Dermis microvascular lymphatic vessel endothelial cell (primary cell): Measurements from ENCODE around the gene METTL16. TPM values are rescaled to one million over a fixed set of nuclear protein-coding genes. Genes with fewer than 3 reads are reported as not detected.

Source experiments
- DNase-seq, 2 donors: peaks; one replicate each; pipeline versions ENCODE4 v3.0.0 to v3.0.0-alpha.2; 2010; ENCODE audit warnings: low read depth in 2 of 2
- total RNA-seq: library from RNA; depleted of rRNA; stranded (reverse); fragments of >200 nt; gene quantifications from 2 replicates; pipeline ENCODE4 v1.2.1, GENCODE V29; 2014

The METTL16 gene
- total RNA-seq, 1 donor from 2014 or later = 9.1 TPM

DNA sequence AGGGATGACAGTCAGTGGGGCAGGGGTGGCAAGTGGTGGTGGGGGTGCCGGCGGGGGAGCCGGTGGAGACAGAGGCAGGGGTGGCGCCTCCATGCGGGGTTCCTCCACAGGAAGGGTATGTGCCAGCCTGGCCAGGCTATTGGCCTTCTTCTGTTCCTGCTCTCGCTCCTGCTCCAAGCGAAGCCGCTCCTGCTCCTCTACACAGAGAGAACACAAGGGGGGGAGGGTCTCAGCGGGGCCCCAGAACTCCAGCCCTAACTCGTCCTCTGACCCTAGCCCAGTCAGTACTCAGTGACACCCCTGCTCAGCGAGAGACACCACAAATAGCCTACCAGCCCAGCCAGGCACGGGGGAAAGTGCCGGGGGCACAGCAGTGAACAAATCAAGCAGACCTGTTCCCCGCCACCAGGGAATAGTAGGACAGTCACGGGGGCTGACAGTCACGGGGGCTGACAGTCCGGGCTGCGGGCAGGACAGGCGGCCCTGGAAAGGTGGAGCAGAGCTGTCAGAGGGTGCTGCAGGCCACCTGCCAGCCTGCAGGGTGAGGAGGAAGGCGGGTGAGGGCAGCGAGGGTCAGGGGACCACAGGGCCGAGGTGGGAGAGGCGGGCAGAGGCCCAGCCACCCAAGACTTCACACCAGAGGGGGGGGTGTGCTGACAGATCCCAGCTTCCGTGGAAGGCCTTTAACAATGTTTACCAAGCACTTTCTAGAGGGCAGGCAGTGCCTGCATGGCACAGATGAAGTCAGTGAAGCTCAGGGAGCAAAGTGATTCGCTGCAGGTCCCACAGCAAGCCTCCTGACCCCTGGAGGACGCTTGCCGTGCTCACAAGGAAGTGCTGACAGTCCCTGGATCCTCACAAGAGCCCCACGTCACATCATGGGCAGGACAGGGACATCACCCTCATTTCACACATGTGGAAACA is 116.2 kb downstream of the METTL16 start:
- peak in 1 of 2 donors; percentile 28 for DNase-seq

DNA sequence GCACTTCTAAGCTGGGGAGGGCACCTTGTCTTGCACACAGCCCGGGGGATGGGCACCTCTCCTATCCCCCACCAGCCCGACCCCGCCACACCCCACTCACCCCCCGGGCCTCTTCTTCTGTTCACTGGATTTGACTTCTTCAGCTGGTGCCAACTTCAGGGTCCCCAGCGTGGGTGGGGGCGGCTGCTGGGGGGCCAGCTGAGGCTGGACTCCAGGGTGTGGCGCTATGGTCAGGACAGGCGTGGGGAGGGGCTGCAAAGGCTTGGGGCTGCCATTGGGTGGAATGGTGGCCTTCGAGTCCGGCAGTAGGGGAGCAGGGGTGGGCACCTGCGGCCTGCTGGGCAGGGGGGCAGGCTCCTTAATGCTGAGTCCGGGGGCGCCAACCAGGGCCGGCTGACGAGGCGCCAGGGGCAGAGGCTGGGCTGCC is 116.9 kb downstream of the METTL16 start:
- no peak for DNase-seq

DNA sequence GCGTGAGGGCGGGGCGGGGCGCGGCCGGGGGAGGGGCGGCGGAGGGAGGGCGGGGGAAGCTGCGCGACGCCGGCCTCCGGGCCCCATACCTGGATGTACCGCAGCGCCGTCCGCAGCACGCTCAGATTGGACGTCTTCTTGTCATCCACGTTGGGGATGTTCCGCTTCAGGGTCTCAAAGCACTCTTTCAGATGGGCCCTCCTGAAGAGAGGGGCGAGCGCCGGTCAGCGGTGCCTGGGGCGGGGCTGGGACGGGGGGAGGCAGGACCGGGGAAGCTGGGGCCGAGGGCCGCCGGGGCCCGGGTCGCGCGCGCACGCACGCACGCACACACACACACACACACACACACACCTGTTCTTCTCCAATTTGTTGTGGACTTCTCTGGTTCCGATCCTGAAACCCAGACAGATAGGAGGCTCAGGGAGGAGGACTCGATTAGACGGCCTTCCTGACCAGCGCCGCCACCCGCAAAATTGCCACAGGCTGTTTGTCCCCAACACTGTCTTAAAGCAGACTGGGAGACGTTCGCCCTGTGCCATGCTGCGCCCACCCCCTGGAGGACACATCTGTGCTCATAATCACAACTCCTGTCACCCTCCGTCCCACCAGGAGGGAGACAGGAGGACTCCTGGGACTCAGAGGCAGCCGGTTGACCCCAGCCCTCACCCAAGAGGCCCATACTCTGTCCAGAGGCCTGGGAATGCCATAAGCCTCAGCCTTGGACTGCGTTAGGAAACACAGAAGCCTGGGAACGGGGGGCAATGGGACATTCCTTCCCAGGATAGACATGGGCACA is 117.5 kb downstream of the METTL16 start:
- DNase-seq = no peak

DNA sequence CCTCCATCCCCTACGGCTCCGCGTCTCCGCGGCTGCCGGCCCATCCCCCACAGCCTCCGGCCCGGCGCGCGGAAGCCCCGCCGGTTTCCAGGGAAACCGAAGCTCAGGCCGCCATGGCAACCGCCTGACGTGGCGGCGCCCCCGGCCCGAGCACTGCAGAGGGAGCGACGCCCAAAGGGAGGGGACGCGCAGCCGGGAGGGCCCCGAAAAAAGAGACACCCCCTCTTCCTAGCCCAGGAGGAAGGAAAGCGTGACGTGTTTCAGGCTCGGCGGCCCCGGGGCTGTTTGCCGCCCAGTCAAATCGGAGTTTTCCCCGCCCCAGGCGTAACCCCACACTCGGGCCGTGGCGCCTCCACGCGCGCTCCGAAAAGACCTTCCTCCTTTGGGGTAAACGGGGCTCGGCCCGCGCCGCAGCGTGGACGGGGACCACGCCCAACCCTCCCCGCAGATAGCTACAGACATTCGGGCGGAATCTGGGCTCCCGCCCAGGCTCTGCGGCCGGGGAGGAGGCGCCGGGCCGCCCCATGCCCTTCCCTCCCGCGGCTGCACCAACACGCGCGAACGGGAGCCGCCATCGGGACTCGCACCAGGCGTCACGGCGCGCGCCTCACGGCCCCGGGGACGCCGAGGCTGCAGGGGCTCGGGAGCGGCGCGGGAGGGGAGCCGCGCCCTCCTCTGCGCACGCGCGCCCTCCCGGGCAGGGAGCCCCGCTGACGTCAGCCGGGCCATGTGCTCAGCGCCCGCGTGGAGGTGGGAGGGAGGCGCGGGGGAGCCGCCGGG is 118.3 kb downstream of the METTL16 start:
- peak; percentile 66 to 87 for DNase-seq

DNA sequence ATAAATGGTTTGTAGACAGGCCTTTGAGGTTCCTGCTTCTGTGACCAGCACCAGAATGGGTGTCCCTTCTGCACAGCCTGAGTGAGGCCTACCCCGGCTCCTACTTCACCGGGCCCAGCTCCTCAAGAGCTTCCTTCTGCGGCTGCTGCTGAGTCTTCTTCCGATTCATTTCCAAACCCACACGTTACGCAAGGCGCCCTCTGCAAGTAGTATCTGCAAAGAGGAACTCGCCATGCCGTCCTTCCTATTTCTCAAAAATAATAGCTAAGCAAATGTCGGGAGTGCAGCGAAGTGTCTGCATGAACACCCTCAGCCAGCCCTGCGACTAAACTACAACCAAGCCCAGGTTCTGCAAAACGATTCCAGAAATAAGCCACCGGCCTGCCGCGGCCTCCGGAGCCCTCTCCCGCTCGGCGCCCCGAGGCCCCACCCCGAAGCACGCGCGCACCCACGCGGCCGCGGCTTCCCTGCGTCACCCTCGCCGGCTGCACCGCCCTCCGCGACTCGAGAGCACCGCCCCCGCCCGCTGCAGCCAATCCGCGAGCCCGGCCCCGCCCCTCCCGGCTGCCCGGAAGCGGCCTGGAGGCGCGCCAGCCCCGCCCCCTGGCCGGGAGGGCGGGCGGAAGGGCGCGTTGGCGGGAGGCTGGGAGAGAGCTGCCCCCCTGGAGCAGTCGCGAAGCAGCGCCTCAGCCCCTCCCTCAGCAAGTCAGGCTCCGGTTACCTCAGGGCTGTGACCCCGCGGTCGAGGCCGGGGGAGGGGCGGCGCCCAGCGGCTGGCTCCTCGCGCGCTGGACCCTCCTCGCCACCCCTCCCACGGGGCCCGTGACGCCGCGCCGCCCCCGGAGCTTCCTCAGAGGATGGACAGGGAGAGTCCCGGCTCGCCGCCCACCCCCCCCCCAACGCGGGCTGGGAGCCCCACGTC is 119.2 kb downstream of the METTL16 start:
- peak; percentile 84 to 95 for DNase-seq

DNA sequence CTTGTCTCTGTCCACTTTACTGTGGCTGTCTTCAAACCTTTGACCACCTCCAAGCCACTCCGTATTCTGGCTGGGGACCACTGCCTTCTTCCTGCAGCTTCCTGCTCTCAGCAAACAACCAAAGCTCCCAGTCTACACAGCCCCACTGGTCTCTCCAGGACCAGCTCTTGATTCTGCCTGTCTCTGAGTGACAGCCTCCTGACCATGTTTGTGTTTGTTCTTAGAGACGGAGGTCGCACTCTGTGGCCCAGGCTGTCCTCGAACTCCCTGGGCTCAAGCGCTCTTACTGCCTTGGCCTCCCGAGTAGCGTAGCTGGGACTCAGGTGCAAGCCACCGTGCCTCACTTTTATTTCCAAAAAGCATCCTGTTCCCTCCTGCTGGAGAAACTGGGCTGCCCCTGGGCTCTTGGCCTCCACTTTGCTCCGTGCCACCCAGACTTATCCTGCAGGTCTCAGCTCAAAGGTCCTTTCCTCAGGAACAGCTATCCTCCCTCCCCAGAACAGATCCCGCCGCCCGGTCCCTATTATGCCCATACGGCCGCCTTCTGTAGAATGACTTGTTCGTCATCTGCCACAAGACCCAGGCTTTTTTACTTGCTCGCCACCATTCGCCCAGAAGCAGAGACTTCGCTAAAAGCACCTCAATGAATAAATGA is 120.0 kb downstream of the METTL16 start:
- no peak for DNase-seq

DNA sequence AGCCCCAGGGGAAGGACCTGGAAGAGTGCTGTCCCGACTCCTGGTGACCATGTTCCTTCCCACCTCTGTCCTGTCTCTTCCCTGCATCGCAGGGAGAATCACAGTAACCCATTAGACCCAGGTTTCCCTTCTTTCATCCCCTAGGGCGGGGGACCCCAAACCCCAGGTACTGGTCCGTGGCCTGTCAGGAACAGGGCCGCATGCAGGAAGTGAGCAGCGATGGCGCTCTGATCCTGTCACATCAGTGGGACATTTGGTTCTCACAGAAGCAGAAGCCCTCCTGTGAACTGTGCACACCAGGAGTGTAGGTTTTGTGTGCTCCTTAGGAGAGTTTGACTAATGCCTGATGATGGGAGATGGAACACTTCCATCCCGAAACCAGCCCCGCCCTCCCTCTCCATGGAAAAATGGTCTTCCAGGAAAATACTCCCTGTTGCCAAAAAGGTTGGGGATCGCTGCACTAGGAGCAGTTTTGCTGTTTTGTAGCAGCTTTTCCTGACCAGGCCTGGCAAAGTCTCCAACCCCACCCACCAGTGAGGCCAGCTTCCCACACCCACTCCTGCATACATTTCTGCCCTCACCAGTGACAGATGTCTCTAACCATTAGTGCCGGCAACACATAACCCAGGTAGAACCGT is 121.4 kb downstream of the METTL16 start:
- no peak for DNase-seq

DNA sequence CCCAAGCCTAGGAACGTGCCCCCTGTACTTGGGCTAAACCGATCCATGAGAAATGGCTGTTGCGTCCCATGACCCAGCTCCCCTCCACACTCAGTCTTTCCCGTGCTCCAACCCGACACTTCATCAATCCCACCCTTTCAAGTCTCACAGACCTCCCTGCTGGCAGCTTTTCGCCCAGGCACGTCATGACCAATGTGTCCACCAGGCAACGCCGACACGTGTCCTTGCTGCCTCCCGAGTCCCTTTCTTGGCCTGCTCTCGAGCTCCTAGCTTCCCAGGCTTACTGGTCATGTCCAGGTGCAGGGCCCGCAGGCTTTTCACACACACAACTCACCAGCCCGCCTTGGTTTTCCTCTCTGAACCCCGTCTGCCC is 123.0 kb downstream of the METTL16 start:
- DNase-seq = no peak

DNA sequence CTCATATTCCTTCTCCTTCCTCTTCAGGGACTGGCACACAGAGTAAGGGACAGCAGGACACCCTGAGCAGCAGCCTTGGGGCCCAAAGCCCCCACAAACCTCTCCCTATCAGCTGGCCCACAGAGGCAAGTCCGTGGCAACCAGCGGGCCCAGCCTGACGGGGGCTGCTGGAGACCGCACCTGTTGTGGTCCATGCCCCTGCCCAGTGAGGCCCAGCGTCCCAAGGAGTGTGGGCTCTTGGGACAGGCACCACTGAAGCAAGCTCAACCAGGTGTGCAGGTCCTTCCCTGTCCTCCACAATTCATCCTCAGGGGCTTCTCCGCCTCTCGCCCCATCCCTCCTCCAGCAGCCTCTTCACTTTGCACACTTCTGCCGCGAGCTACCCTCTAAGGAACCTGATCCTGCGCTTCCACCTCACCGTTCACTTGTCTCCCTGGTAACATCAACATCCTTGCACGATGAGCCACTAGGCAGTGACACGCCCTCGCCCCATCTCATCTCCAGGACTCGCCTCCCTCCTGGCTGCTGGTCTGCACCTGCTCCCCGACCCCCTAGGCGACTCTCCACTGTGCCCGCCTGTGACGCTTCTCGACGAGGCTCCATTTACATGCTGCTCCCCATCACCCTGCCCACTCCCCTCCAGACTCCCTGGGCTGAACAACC is 123.5 kb downstream of the METTL16 start:
- no peak for DNase-seq

DNA sequence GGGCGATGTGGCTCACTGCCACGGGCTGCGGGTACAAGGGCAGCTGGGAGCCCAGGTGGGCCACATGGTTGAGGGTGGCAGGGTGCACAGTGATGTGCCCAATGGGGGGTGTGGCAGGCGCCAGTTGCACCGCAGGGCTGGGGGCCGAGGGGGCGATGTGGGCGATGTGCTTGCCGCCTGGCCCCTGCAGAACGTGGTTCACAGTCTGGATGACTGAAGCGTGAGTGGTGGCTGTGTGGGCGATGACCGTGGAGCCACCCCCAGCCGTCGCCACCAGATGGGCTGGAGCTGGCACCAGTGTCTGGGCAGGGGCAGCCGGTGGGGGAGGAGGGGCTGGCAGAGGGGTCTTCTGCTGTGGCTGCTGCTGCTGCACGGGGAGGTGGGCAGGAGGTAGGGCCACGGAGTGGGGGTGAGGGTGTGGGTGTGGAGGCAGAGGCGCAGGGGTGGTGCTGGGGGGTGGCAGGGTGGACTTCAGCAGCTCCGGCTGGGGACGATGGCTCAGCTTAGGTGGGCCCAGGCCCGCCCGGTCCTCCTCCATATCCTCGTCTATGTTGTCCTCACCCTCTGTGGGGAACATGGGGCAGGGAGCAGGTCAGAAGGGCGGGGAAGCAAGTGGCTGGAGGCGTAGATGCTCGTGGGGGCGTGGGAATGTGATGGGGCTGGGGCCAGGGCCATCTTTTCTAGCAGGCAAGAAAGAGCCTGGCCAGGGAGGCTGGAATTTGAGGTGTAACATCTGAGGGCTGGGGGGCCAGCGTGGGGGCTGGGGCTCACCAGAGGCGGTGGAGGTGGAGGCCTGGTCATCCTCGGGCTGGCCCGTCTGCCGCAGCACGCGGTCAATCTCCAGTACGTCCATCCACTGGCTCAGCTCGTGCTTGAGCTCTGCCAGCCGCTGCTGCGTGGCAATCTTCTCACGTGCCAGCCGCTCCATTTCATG is 124.3 kb downstream of the METTL16 start:
- no peak for DNase-seq

DNA sequence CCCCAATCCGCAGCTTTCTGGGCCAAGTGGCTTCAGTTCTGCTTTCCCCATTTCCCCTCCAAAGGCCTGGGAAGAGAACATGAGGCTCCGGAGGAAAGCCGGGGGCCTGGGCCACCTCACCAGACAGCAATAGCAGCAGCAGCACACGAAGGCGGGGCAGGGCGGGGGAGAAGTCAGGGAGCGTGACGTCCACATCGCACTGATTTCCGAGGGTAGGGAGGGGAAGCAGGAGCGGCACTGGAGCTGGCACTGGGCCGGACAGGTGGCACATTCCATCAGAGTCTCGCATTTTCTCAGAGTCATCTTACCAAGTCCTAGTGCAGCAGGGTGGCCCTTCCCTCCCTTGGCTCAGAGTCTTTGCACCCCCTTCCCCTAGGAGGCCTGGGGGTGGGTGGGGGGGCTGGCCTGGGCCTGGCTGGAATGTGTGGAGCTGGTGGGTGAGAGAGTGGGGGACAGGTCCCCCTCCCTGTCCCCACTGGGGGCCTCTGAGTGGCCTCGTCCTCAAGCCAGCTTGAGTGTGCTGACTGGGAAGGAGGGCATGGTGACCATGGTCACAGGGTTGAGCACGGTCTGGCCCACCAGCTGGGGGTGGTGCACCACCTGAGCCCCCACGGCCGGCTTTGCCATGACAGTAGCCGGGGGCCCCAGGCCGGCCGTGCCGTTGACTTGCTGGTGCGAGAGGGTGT is 125.1 kb downstream of the METTL16 start:
- no peak for DNase-seq

DNA sequence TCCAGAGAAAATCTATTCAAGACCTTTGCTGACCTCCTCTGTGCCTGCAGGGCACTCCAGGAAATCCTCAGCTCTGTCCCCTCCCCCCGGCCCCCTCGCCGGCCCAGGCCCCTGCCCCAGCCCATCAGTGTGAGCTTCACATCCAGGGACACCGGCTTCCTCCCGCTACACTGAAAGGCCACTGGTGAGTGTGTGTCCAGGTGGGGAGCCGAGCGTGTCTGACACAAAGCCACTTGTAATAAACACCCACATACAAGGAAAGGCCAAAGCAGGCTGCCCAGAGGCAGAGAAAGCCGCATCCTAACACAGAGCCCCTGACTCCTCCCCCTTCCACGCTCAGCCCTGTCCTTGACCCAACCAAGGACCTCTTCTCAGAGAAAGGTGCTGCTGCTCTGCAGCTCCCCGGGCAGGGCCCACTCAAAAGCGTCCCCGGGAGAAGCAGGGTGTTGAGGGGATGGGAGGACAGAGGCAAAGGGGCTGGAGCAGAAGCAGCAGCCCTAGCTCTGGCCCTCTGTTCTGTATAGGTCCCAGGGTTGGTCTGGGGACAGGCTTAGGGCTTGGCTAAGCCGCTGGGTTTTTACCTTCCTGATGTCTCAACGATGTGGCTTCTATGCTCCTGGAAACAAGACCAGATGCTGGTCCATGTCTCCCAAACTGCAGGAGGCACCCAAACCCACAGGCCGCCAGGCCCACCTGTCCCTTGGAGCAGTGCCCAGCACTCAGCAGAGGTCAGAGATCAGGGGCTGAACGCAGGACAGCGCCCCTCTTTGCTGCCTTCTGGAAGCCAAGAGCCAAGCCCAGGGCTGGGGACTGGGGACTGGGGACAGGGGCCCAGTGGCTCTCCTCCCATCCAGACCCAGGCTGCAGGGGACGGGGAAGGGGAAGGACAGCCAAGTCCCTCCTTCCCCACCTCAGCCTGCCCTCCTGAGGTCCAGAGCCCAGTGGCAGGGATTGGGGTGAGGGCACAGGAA is 126.2 kb downstream of the METTL16 start:
- DNase-seq = no peak

DNA sequence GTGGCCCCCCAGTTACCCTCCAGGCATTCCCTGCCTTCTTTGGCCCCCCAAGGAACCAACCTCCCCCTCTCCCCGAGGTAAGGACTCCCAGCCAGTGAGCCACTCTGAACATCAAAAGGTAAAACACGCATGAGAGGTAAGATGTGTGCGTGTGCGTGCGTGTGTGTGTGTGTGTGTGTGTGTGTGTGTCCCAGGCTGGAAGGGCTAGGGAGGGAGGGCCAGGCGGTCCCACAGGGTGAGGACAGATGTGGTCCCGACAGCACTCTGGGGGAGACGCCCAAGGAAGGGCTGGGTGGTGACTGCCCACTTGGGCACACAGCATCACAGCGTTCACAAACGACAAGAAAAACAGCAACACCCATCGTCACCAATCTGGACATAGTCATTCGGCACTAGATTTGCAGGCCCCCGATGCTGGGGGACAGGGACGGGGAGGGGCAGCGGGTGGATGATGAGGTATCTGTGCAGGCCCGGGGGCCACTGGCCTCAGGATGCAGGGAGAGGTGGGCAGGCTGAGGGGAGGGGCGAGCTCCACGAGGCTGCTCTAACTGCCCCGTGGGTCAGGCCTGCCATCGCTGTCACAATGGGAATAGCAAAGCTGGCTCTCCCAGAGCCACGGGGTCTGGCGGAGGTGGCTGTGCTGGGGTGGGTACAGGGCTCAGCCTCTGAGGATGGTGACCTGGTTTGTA is 127.1 kb downstream of the METTL16 start:
- no peak for DNase-seq

DNA sequence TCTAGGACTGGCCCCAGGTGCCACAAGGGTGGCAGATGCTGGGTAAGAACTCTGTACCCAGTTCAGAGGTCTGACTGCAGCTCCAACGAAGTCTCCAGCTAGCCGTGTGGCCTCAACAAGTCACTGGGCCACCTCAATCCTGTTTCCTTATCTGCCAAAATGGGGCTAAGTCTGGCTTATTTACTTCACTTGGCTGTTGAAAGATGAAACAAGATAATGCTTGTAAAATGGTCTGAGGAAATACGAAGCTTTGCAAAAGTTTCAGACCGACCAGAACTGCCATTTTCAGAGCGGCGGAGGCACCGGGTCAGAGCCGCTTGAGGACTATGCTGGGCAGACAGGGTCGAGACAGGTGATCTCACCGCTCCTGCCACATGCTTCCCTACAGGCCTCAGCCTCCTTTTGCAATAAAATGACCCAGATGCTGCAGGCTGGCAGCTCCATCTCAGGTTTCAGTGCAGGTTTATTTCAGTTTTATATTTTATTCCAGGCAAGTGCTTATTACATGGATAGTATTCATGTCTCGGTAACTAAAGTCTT is 128.0 kb downstream of the METTL16 start:
- DNase-seq = no peak

DNA sequence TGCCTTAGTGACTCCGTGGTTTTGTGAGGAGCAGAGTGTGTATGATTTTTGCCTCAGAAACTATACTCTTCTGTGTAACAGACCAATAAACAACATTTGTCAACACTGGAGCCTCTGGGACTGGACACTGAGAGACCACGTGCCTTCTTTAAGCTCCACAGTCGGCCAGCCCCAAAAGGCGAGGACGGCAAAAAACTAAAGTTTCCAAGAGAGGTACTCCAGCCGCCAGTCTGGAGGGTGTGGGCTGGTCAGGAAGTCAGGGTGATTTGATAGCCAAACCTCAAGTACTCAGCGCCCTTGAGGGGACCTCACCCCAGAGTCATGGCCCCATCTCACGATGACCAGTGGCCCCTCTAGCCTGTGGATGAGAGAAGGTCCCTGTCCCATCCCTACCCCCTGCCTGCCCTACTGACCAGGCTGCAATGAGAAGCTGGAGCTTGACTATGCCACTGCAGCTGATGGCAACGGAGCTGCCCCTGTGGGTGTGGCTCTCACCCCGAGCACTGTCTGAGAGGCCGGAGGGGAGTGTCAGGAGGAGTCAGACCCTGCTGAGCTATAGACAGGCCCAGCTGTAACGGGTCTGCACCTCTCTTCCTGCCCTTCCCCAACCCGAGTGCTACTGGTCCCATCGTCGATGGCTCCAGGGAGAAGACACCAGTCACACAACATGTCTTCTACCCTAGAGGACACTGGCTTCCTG is 130.6 kb downstream of the METTL16 start:
- no peak for DNase-seq
